ENCODE results near the gene TSPEAR.
"Not testable (repeated sequence)": the region's sequence is repeated elsewhere in the genome, so short reads cannot be mapped to it uniquely, and the experiment has no call there.

GRCh38 chr21:44591801-44592130, 119.6 kb downstream of the TSPEAR start:
- not testable (repeated sequence) for TF ChIP-seq EP300 (IDR thresholded peaks at IDR 0.05); POLR2A (IDR thresholded peaks at IDR 0.05; ENCODE audit: low read depth)
